ENCODE data around the gene RAB35. TPM values are rescaled to one million over a fixed set of nuclear protein-coding genes. Genes with fewer than 3 reads are reported as not detected.

The RAB35 gene
- total RNA-seq, result 21.2 and 26.4 TPM in 2 replicates

GRCh38 chr12:120116441-120116791 lies at the start of gene RAB35:
Gene RAB35 (minus strand): TSS chr12:120116753. CDS start chr12:120116650, 103 bp downstream.

Small RNAs within 50 kb of the gene (small RNA-seq; reads per million reads assigned to genes)
- gene AC004812.1 (not detected), gene MIR4498 (0.32 reads per million, percentile 8 among the genes with 10 or more reads in this experiment)

Other genes with a start within 250 kb of the RAB35 start
- 9.9 and 13.7 TPM in 2 replicates for gene CIT, start 239.4 kb downstream of the RAB35 start, total RNA-seq
- gene BICDL1, start 127.5 kb downstream of the RAB35 start, total RNA-seq, result 3.1 and 6.5 TPM in 2 replicates
- 167 and 188 TPM in 2 replicates for gene GCN1, start 78.0 kb upstream of the RAB35 start, total RNA-seq
- gene RPLP0, start 84.4 kb upstream of the RAB35 start, total RNA-seq, result 2,345 and 3,756 TPM in 2 replicates
- gene PXN, start 149.0 kb upstream of the RAB35 start, total RNA-seq, result 172 and 251 TPM in 2 replicates
- under 0.01 TPM in 2 replicates for gene RNU4-2, start 175.2 kb upstream of the RAB35 start, total RNA-seq
- gene RNU4-1, start 176.5 kb upstream of the RAB35 start, total RNA-seq, result under 0.01 TPM in 2 replicates
- 0.98 and 3.5 TPM in 2 replicates for gene SIRT4, start 185.6 kb upstream of the RAB35 start, total RNA-seq
- gene PLA2G1B, start 211.0 kb upstream of the RAB35 start, total RNA-seq, result not detected in 2 replicates